Neural progenitor cell (in vitro differentiated cells): ENCODE results near the gene CHERP. TPM values are rescaled to one million over a fixed set of nuclear protein-coding genes. Genes with fewer than 3 reads are reported as not detected.

ENCODE experiments used
- DNase-seq: peaks from one replicate; pipeline ENCODE4 v3.0.0-alpha.2; 2016; ENCODE audit warnings: low spot score
- H2AFZ ChIP-seq: fragments of 200-600 bp; sonication (generic); replicated peaks from 2 replicates; pipeline ENCODE4 v1.6.1; 2016; ENCODE audit warnings: antibody characterized with exemption
- H3F3A ChIP-seq: fragments of 200-600 bp; sonication (generic); 2 replicates; pipeline ENCODE4 v1.6.1; 2016; ENCODE audit warnings: antibody characterized with exemption, low read depth
- H3K27ac ChIP-seq: fragments of 200-600 bp; sonication (generic); 2 replicates; pipeline ENCODE4 v1.5.1; 2016; ENCODE audit warnings: mild to moderate bottlenecking
- H3K27me3 ChIP-seq: fragments of 200-600 bp; sonication (generic); 2 replicates; pipeline ENCODE4 v1.6.1; 2016; ENCODE audit warnings: mild to moderate bottlenecking, moderate library complexity
- H3K36me3 ChIP-seq: fragments of 200-600 bp; sonication (generic); 2 replicates; pipeline ENCODE4 v1.5.1; 2016
- H3K4me1 ChIP-seq: fragments of 200-600 bp; sonication (generic); 2 replicates; pipeline ENCODE4 v1.6.1; 2016; ENCODE audit warnings: mixed run types
- H3K4me2 ChIP-seq: fragments of 200-600 bp; sonication (generic); 2 replicates; pipeline ENCODE4 v1.6.1; 2016
- H3K4me3 ChIP-seq: fragments of 200-600 bp; sonication (generic); 2 replicates; pipeline ENCODE4 v1.5.1; 2016
- H3K79me2 ChIP-seq: fragments of 200-600 bp; sonication (generic); 2 replicates; pipeline ENCODE4 v1.6.1; 2016; ENCODE audit warnings: low read depth
- H3K9ac ChIP-seq: fragments of 200-600 bp; sonication (generic); 2 replicates; pipeline ENCODE4 v1.6.1; 2016
- H3K9me3 ChIP-seq: fragments of 200-600 bp; sonication (generic); 2 replicates; pipeline ENCODE4 v1.5.1; 2016; ENCODE audit warnings: low read depth
- H4K20me1 ChIP-seq: fragments of 200-600 bp; sonication (generic); 2 replicates; pipeline ENCODE4 v1.6.1; 2016; ENCODE audit warnings: low read depth
- H3K27ac Mint-ChIP-seq: 3 replicates; pipeline ENCODE4 v1.8.0; 2021; ENCODE audit warnings: mixed read lengths
- H3K27me3 Mint-ChIP-seq: 2 replicates; pipeline ENCODE4 v1.8.0; 2022; ENCODE audit warnings: low read depth, mild to moderate bottlenecking, inconsistent platforms, moderate library complexity, mixed read lengths; ENCODE audit not compliant: insufficient read depth
- H3K36me3 Mint-ChIP-seq: 3 replicates; pipeline ENCODE4 v1.8.0; 2021; ENCODE audit warnings: mixed read lengths
- H3K4me1 Mint-ChIP-seq: 3 replicates; pipeline ENCODE4 v1.8.0; 2021; ENCODE audit warnings: mixed read lengths
- H3K4me3 Mint-ChIP-seq: 3 replicates; pipeline ENCODE4 v1.8.0; 2021; ENCODE audit warnings: mild to moderate bottlenecking, moderate library complexity, mixed read lengths
- H3K9me3 Mint-ChIP-seq: 3 replicates; pipeline ENCODE4 v1.8.0; 2020; ENCODE audit warnings: mixed read lengths
- EZH2 ChIP-seq: fragments of 200-600 bp; sonication (generic); IDR thresholded peaks from 2 replicates; pipeline ENCODE4 v1.6.1; 2017; ENCODE audit warnings: antibody characterized with exemption, mild to moderate bottlenecking, moderate library complexity
- EZH2phosphoT487 ChIP-seq: fragments of 200-600 bp; sonication (generic); IDR thresholded peaks from 2 replicates; pipeline ENCODE4 v1.6.1; 2017; ENCODE audit warnings: antibody characterized with exemption
- total RNA-seq: library from RNA; depleted of rRNA; stranded (reverse); fragments of >200 nt; gene quantifications from 2 replicates; pipeline ENCODE4 v1.2.3, GENCODE V29; 2015; ENCODE audit warnings: low replicate concordance
- TF ChIP-seq, protein P1 (sequence below): fragments of 200-600 bp; sonication (generic); IDR thresholded peaks from 2 replicates; pipeline ENCODE4 v1.5.1; 2017; ENCODE audit warnings: antibody characterized with exemption, mild to moderate bottlenecking

CHERP gene
- total RNA-seq, 1 donor from 2014 or later = 5.5 TPM

DNA sequence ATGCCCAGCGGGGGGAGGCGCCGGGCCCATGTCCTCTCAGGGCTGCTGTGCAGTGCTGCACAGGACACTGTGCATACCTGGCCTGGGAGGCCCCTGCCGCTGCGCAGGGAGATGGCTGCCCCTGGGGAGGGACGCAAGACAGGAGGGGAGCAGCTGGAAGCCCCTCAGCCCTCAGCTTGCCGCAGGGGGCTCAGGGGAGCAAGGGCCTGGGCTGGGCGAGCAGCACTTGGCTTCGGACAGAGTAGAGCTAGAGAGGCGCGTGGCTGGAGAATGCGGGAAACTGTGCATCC is 10.9 kb downstream of the CHERP start:
- no peak overlapping the region for H3K27ac Mint-ChIP-seq
- TF ChIP-seq, protein P1, sequence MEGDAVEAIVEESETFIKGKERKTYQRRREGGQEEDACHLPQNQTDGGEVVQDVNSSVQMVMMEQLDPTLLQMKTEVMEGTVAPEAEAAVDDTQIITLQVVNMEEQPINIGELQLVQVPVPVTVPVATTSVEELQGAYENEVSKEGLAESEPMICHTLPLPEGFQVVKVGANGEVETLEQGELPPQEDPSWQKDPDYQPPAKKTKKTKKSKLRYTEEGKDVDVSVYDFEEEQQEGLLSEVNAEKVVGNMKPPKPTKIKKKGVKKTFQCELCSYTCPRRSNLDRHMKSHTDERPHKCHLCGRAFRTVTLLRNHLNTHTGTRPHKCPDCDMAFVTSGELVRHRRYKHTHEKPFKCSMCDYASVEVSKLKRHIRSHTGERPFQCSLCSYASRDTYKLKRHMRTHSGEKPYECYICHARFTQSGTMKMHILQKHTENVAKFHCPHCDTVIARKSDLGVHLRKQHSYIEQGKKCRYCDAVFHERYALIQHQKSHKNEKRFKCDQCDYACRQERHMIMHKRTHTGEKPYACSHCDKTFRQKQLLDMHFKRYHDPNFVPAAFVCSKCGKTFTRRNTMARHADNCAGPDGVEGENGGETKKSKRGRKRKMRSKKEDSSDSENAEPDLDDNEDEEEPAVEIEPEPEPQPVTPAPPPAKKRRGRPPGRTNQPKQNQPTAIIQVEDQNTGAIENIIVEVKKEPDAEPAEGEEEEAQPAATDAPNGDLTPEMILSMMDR = no peak
- no peak for TF ChIP-seq EZH2phosphoT487
- no peak for TF ChIP-seq EZH2

DNA sequence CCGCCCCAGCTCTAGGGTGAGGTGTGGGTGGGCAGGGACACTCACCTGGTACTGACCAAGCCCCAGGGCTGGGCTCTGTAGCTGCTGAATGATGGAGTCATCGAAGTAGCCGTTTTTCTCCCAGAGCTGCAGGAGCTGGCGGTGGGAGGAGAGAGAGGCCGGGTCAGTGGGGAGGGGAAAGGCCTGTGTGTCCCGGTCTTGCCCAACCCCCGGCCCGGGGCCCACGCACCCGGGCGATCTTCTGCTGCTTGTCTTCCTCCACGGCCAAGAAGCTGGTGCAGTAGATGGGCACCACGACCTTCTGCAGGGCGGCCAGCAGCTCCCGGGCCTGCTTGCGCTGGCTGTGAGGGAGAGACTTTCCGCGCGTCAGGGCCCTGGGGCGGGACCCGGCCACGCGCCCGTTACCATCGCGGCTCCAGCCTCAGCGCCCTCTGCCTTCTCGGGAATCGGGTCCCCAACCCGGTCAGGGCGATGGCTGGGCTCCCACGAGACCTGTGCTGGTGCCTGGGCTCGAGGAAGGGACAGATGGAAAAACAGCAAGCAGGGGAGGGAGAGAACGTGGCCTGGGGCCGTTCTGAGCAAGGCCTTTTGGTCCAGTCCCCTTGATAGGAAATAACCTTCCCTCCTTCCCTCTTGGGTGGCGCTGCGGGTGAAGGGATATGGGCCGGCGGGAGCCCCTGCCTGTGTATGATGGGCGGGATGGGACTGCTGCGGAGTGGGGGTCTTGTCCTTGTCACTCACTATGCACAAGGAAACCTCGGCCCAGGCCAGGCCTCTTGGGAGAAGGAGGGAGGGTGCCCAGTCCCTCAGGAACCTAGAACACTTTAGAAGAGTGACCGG is 11.5 kb downstream of the CHERP start:
- no peaks in the 10 kb centered on the region for H3K9me3 ChIP-seq
- no peak overlapping the region for H2AFZ ChIP-seq
- H3K9me3 Mint-ChIP-seq = no peaks in the 10 kb centered on the region
- TF ChIP-seq EZH2phosphoT487 (no peak), EZH2 (no peak)
- TF ChIP-seq, protein P1 = no peak
- no peak overlapping the region for H3K4me2 ChIP-seq
- peaks cover 2% of the 10 kb centered on the region for H3K27me3 Mint-ChIP-seq
- no peaks in the 10 kb centered on the region for H3K27me3 ChIP-seq
- H3K36me3 Mint-ChIP-seq = peaks cover 17% of the 10 kb centered on the region
- DNase-seq = no peak
- H3K79me2 ChIP-seq = peaks cover 3% of the 10 kb centered on the region
- H3K4me1 Mint-ChIP-seq = no peaks in the 10 kb centered on the region
- H3K9ac ChIP-seq = no peak overlapping the region
- no peak overlapping the region for H3K4me3 ChIP-seq
- H3K27ac ChIP-seq = no peak overlapping the region
- H3K4me1 ChIP-seq = no peaks in the 10 kb centered on the region
- no peaks in the 10 kb centered on the region for H3F3A ChIP-seq
- no peaks in the 10 kb centered on the region for H3K36me3 ChIP-seq
- H3K4me3 Mint-ChIP-seq = no peak overlapping the region
- no peak overlapping the region for H3K27ac Mint-ChIP-seq
- H4K20me1 ChIP-seq = peaks cover 14% of the 10 kb centered on the region

More for the DNA sequence above, 10.9 kb downstream of the CHERP start:
- Histone ChIP-seq H2AFZ (no peak overlapping the region), H3K36me3 (no peaks in the 10 kb centered on the region), H3K79me2 (peaks cover 9% of the 10 kb centered on the region), H3K4me3 (no peak overlapping the region), H4K20me1 (peaks cover 20% of the 10 kb centered on the region), H3K9me3 (no peaks in the 10 kb centered on the region), H3F3A (no peaks in the 10 kb centered on the region), H3K27ac (no peak overlapping the region), H3K9ac (no peak overlapping the region), H3K4me2 (no peak overlapping the region), H3K4me1 (no peaks in the 10 kb centered on the region), H3K27me3 (no peaks in the 10 kb centered on the region)
- no peak for DNase-seq
- Mint-ChIP-seq H3K27me3 (peaks cover 2% of the 10 kb centered on the region), H3K4me1 (no peaks in the 10 kb centered on the region), H3K9me3 (no peaks in the 10 kb centered on the region), H3K36me3 (peaks cover 21% of the 10 kb centered on the region), H3K4me3 (no peak overlapping the region)

DNA sequence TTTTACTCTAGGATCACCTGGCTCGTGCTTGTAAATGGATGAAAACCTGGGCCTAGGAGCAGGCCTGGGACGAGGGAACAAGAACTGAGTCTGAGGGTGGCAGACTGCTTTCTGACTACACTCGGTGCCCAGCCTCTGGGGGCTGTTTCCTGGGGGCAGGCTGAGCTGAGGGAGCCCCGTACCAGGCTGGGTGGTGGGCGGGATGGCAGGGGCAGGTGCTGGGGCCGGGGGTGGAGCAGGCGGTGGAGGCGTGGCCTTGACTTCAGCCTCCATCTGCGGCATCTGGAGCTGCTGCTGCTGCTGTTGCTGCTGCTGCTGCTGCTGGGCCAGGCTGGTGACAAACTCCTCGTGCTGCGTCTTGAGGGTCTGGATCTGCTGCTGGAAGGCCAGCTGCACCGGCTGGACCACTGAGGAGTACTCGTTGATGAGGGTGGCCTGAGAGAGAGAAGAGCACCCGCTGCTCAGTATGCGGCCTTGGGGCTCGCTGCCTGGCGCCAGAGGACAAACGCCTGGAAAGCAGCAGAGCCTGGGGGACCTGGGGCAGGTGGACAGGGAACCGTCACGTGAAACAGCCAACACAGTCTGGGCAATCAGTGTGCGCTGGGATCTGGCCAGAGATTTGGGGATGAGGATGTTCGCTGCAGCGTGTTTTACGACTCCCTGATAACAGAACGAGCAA is 12.6 kb downstream of the CHERP start:
- Mint-ChIP-seq H3K9me3 (no peaks in the 10 kb centered on the region), H3K27ac (no peak overlapping the region), H3K36me3 (peaks cover 17% of the 10 kb centered on the region), H3K27me3 (peaks cover 2% of the 10 kb centered on the region), H3K4me1 (no peaks in the 10 kb centered on the region), H3K4me3 (no peak overlapping the region)
- no peak overlapping the region for H3K27ac ChIP-seq
- H3K9me3 ChIP-seq = no peaks in the 10 kb centered on the region
- TF ChIP-seq, protein P1 = no peak
- TF ChIP-seq EZH2phosphoT487 (no peak), EZH2 (no peak)
- H3K36me3 ChIP-seq = no peaks in the 10 kb centered on the region
- no peak overlapping the region for H3K4me2 ChIP-seq
- no peaks in the 10 kb centered on the region for H3K4me1 ChIP-seq
- no peak for DNase-seq
- peaks cover 9% of the 10 kb centered on the region for H4K20me1 ChIP-seq
- H3F3A ChIP-seq = no peaks in the 10 kb centered on the region
- H3K79me2 ChIP-seq = no peaks in the 10 kb centered on the region
- H2AFZ ChIP-seq = no peak overlapping the region
- no peak overlapping the region for H3K9ac ChIP-seq
- H3K27me3 ChIP-seq = no peaks in the 10 kb centered on the region
- no peak overlapping the region for H3K4me3 ChIP-seq
